Large intestine (tissue), 3 donors: Measurements from ENCODE around the gene CYBB. TPM values are rescaled to one million over a fixed set of nuclear protein-coding genes. Genes with fewer than 3 reads are reported as not detected.

Experiments used
- DNase-seq, 2 donors: peaks; one replicate each; pipeline versions ENCODE4 v3.0.0 to v3.0.0-alpha.2; 2013
- H3K27ac ChIP-seq: one replicate; pipeline ENCODE4 v1.5.1; 2013; ENCODE audit warnings: low read length
- H3K27me3 ChIP-seq: 2 replicates; pipeline ENCODE4 v1.6.1; 2013; ENCODE audit warnings: low read length; ENCODE audit not compliant: control insufficient read depth, insufficient read depth
- H3K36me3 ChIP-seq: 2 replicates; pipeline ENCODE4 v1.6.1; 2013; ENCODE audit warnings: low read length; ENCODE audit not compliant: control insufficient read depth, insufficient read depth
- H3K4me1 ChIP-seq: one replicate; pipeline ENCODE4 v1.6.1; 2013; ENCODE audit warnings: low read length; ENCODE audit not compliant: control insufficient read depth, insufficient read depth
- H3K4me3 ChIP-seq: one replicate; pipeline ENCODE4 v1.5.1; 2013; ENCODE audit warnings: low read length
- H3K9me3 ChIP-seq: one replicate; pipeline ENCODE4 v1.6.1; 2013; ENCODE audit warnings: mild to moderate bottlenecking, low read depth, low read length, moderate library complexity; ENCODE audit not compliant: control insufficient read depth
- WGBS: methylation state at CpG from one replicate; pipeline ENCODE4 v1.1.5; 2013; ENCODE audit warnings: low lambda C conversion rate; ENCODE audit not compliant: insufficient coverage; 5-methylcytosine and 5-hydroxymethylcytosine counted together
- polyA plus RNA-seq: library from polyadenylated mRNA; unstranded; fragments of 120-200 nt; gene quantifications from one replicate; pipeline ENCODE4 v1.2.1, GENCODE V29; 2013

The CYBB gene
- polyA plus RNA-seq, 1 donor: 15.9 TPM

DNA sequence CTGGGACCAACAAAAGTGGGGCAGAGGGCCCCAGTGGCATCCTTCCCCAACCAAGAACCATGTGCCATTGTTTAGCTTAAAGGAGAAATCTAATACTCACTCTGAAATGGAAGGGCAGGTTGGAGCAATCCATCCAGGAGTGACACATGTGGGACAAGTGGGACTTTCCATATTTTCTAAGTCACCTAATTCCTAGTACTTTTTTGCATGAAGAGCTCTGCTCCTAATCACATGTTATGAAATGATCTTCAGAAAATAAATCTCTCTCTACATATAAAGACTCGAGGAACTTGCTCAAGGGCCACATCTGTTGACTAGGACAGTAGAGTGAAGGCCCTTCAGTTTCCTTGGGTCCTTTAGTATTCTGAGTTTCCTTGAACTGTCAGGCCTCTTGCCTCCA is 2.5 kb downstream of the CYBB start:
- Histone ChIP-seq H3K27ac (no peak overlapping the region), H3K36me3 (no peaks in the 10 kb centered on the region), H3K9me3 (no peaks in the 10 kb centered on the region), H3K27me3 (no peaks in the 10 kb centered on the region), H3K4me3 (no peak overlapping the region), H3K4me1 (no peaks in the 10 kb centered on the region)
- no peak for DNase-seq
- WGBS: no CpG with 5 or more reads among the region's 1 CpG

DNA sequence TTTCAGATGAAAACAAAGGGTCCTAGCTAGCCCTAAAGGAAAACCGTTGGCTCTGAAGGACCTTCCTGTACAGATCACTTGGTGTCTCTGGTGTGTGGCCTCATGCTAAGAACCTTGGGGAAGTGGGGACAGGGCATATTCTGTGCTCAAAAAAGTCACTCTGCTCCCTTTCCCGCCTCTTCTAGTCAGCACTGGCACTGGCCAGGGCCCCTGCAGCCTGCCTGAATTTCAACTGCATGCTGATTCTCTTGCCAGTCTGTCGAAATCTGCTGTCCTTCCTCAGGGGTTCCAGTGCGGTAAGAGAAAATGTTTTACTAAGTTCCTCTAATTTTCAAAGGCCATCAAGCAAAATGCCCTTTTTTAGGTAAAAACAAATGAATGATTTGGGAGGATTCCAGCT is 3.4 kb downstream of the CYBB start:
- no peak overlapping the region for H3K4me3 ChIP-seq

DNA sequence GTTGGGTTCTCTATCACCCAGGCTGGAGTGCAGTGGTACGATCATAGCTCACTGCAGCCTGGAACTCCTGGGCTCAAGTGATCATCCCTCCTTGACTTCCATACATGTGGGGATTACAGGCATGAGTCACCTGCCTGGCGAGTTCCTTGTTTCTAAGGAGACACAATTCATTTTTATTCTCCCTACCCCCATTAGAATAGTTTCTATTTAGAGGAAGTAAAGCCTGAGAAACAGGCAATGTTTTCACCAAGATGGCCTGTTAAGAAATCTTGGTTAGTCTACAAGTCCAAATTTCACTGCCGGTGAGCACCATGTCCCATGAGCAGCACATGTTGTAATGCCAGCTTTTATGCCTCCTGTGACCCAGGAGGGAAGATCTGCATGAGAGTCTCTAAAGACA is 5.7 kb downstream of the CYBB start:
- H3K4me3 ChIP-seq: no peak overlapping the region
- no peak overlapping the region for H3K27ac ChIP-seq
- peak; percentile 20 to 26 for DNase-seq

More for the DNA sequence above, 3.4 kb downstream of the CYBB start:
- DNase-seq: no peak
- Histone ChIP-seq H3K27me3 (no peaks in the 10 kb centered on the region), H3K4me1 (no peaks in the 10 kb centered on the region), H3K9me3 (no peaks in the 10 kb centered on the region), H3K27ac (no peak overlapping the region), H3K36me3 (no peaks in the 10 kb centered on the region)
- no CpG with 5 or more reads among the region's 4 CpGs for WGBS

DNA sequence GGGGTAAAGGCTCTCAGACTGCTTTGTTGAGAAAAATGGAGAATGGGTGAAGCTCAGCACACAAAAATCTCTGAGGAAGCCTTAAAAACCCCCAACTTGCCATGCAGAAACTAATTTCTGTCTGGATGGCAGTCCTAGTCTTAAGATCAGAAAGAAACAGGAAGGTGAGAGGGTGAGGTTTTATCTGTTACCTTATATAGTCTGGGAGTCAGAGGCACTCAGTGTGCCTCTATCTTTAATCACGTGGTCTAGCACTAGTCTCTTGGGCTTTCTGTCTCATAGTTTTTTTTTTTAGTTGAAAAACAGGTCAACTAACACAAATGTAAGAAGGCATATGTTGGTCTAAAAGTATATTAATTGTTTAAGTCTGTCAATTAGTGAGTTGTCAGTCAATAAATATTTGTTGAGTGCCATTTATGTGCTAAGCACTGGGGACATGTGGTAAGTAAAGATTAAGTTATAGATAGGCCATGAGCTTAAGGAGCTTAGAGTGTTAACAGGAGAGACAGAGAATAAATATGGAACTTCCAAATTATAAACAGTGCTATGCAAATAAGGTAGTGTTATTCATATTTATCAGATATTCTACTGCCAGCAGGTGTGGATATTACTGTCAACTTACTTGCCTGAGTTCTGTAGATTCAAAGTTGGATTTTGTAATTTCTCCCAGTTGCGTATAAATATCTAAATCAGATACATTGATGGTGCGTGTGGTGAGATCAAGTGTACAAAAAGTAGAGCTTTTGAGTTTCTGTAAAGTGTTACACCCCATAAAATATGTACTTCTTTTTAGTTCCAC is 7.0 kb downstream of the CYBB start:
- no peaks in the 10 kb centered on the region for H3K36me3 ChIP-seq
- H3K9me3 ChIP-seq: no peaks in the 10 kb centered on the region
- H3K27ac ChIP-seq: no peak overlapping the region
- DNase-seq: peak in 1 of 2 donors; percentile 8
- no peak overlapping the region for H3K4me3 ChIP-seq
- no peaks in the 10 kb centered on the region for H3K27me3 ChIP-seq
- H3K4me1 ChIP-seq: no peaks in the 10 kb centered on the region
- no CpG with 5 or more reads among the region's 3 CpGs for WGBS

More for the DNA sequence above, 5.7 kb downstream of the CYBB start:
- Histone ChIP-seq H3K36me3 (no peaks in the 10 kb centered on the region), H3K9me3 (no peaks in the 10 kb centered on the region), H3K27me3 (no peaks in the 10 kb centered on the region), H3K4me1 (no peaks in the 10 kb centered on the region)
- no CpG with 5 or more reads among the region's 3 CpGs for WGBS

DNA sequence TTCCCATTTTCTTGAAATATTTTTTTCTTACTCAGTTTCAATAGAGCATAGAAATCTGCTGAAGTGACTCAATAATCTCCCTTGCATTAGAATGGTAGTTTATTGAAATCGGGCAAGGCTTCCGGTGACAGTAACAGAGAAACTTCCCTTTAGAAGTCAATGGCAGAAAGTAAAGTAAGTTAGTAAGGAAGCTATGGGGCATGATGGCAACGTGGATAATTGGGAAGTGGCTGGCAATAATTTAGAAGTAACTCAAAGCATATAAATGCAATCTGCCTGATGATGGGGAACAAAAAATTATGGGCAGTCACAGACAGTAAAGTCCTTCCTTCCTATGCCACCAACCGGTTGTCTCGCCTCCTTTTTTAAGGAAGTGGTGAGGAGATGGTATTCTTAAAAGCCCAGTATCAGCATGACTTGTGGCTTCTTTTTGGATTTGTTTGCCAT is 7.6 kb downstream of the CYBB start:
- no peaks in the 10 kb centered on the region for H3K9me3 ChIP-seq
- DNase-seq: no peak
- 40% methylated on average over 1 of the region's 5 CpGs for WGBS
- H3K27ac ChIP-seq: no peak overlapping the region
- no peaks in the 10 kb centered on the region for H3K4me1 ChIP-seq
- H3K4me3 ChIP-seq: no peak overlapping the region
- H3K27me3 ChIP-seq: no peaks in the 10 kb centered on the region
- no peaks in the 10 kb centered on the region for H3K36me3 ChIP-seq

GRCh38 chrX:37796310-37796709 is 16.5 kb downstream of the CYBB start:
- Histone ChIP-seq H3K9me3 (no peaks in the 10 kb centered on the region), H3K27me3 (no peaks in the 10 kb centered on the region), H3K27ac (no peak overlapping the region), H3K4me1 (no peaks in the 10 kb centered on the region), H3K36me3 (no peaks in the 10 kb centered on the region), H3K4me3 (no peak overlapping the region)
- DNase-seq: no peak

GRCh38 chrX:37796805-37797204 is 16.9 kb downstream of the CYBB start:
- no peaks in the 10 kb centered on the region for H3K4me1 ChIP-seq
- H3K27ac ChIP-seq: no peak overlapping the region
- no peaks in the 10 kb centered on the region for H3K36me3 ChIP-seq
- no peaks in the 10 kb centered on the region for H3K27me3 ChIP-seq
- H3K4me3 ChIP-seq: no peak overlapping the region
- no peaks in the 10 kb centered on the region for H3K9me3 ChIP-seq
- no peak for DNase-seq

- DNase-seq: no peak
- Histone ChIP-seq H3K4me3 (no peak overlapping the region), H3K27ac (no peak overlapping the region), H3K27me3 (no peaks in the 10 kb centered on the region), H3K4me1 (no peaks in the 10 kb centered on the region), H3K36me3 (no peaks in the 10 kb centered on the region), H3K9me3 (no peaks in the 10 kb centered on the region)
- WGBS: no CpG with 5 or more reads among the region's 2 CpGs
These were observed 20.1 kb downstream of the CYBB start for GRCh38 chrX:37799936-37800335.

- Histone ChIP-seq H3K27me3 (no peaks in the 10 kb centered on the region), H3K9me3 (no peaks in the 10 kb centered on the region), H3K36me3 (no peaks in the 10 kb centered on the region), H3K4me3 (no peak overlapping the region), H3K27ac (no peak overlapping the region), H3K4me1 (no peaks in the 10 kb centered on the region)
- no peak for DNase-seq
These were observed 20.9 kb downstream of the CYBB start for GRCh38 chrX:37800717-37801116.

DNA sequence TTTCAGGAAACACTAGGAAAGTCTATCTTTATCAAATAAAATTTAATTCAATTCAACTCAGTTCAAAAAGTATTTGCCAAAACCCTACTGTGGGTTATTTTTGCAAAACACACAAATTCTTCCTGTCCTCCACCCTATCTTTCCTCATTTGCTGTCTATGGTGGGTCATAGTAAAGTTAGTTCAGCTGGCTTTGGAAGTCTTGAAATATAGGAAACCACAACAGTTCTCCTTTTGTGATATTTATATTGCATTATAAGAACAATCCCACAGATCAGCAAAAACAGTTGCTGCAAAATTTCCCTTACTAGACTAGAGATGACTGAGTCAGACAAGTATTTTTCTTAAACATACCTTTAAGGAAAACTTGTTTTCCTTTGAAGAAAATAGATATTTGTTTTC is 22.2 kb downstream of the CYBB start:
- Histone ChIP-seq H3K9me3 (no peaks in the 10 kb centered on the region), H3K4me1 (no peaks in the 10 kb centered on the region), H3K27me3 (no peaks in the 10 kb centered on the region), H3K27ac (no peak overlapping the region), H3K36me3 (no peaks in the 10 kb centered on the region), H3K4me3 (no peak overlapping the region)
- no peak for DNase-seq

DNA sequence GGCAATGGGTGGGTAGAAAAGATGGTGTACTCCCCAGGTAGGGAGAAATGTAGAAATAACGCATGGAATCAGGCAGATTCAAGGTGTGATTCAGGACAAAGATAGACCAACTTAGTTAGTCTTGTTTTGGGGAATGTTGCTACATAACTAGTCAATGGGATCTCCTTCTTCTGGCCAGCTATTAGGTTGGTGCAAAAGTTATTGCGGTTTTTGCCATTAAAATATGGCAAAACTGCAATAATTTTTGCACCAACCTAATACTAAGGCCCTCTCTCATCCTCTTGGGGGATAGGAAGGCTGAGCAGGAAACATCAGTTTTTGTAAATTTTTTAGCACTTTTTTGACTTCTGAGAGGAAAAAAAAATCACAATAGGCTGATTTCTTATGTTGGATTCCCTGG is 23.2 kb downstream of the CYBB start:
- H3K9me3 ChIP-seq: no peaks in the 10 kb centered on the region
- WGBS: no CpG with 5 or more reads among the region's 2 CpGs
- no peak overlapping the region for H3K4me3 ChIP-seq
- H3K4me1 ChIP-seq: no peaks in the 10 kb centered on the region
- DNase-seq: no peak
- no peaks in the 10 kb centered on the region for H3K27me3 ChIP-seq
- no peaks in the 10 kb centered on the region for H3K36me3 ChIP-seq
- no peak overlapping the region for H3K27ac ChIP-seq
